ENCODE data around the gene KIAA0930.

DNA sequence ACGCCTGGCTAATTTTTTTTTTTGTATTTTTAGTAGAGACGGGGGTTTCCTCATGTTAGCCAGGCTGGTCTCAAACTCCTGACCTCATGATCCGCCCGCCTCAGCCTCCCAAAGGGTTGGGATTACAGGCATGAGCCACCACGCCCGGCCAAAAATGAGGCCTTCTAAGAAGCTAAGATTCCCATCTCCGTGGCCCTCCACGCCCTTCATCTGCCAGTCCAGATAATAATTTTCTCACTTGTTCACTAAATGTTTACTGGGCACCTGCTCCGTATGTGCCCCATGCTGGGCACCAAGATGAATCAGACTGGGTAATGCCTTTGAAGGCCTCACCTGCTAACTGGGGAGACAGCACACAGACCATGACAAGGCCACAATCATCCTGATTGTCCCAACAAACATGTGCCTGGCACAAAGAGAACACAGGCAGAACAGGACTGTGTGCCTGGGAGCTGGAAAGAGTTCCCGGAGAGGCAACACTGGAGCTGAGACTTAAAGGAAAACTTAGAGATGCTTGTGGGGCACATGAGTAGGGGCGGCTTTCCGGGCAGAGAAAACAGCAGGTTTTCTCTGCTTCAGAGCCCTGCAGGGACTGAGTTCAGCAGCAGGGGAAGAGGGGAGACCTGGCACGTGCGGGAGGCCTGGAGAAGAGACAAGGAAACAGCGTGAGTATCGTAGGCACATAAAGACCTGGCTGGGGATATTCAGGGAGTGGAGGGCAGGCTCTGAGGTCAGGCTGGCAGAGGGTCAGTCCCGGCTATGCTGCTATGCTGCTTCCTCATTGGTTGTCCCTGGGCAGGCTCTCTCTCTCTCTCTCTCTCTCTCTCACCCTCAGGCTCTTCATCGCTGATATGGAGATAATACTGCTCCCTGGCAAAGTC is 2.4 kb downstream of the KIAA0930 start:
- TF ChIP-seq, protein P1, sequence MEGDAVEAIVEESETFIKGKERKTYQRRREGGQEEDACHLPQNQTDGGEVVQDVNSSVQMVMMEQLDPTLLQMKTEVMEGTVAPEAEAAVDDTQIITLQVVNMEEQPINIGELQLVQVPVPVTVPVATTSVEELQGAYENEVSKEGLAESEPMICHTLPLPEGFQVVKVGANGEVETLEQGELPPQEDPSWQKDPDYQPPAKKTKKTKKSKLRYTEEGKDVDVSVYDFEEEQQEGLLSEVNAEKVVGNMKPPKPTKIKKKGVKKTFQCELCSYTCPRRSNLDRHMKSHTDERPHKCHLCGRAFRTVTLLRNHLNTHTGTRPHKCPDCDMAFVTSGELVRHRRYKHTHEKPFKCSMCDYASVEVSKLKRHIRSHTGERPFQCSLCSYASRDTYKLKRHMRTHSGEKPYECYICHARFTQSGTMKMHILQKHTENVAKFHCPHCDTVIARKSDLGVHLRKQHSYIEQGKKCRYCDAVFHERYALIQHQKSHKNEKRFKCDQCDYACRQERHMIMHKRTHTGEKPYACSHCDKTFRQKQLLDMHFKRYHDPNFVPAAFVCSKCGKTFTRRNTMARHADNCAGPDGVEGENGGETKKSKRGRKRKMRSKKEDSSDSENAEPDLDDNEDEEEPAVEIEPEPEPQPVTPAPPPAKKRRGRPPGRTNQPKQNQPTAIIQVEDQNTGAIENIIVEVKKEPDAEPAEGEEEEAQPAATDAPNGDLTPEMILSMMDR (IDR thresholded peaks at IDR 0.05 in 8 of 11, conservative IDR thresholded peaks at IDR 0.05 in 3 of 11): no peak
- TF ChIP-seq POLR2A (IDR thresholded peaks at IDR 0.05) (no peak), POLR2AphosphoS5 (IDR thresholded peaks at IDR 0.05) (no peak)

Data from spleen (tissue), 7 donors.